ENCODE results near the gene ALB. TPM values are rescaled to one million over a fixed set of nuclear protein-coding genes. Genes with fewer than 3 reads are reported as not detected.

The ALB gene
- total and polyA plus RNA-seq, 2 donors (not counting 1 experiment from before 2014, with no cell fraction given): 0.03 TPM; not detected in 1

GRCh38 chr4:73443224-73443623 is 39.1 kb downstream of the ALB start:
- H3K27me3 ChIP-seq (ENCODE audit: control insufficient read depth, insufficient read depth, low read length): no peaks in the 10 kb centered on the region
- H3K9ac ChIP-seq (ENCODE audit: insufficient read depth, low read length): no peak overlapping the region
- TF ChIP-seq EZH2 (IDR thresholded peaks at IDR 0.05; ENCODE audit: low read length, missing control alignments) (no peak), CTCF (conservative IDR thresholded peaks at IDR 0.05 in 1 of 2, IDR thresholded peaks at IDR 0.05 in 1 of 2; ENCODE audit: low read depth in 1 of 2, low read length in 2 of 2) (no peak)
- H3K9me3 ChIP-seq (ENCODE audit: control insufficient read depth, insufficient read depth, low read depth, low read length): no peaks in the 10 kb centered on the region
- H2AFZ ChIP-seq (ENCODE audit: low read length): no peak overlapping the region
- no peaks in the 10 kb centered on the region for H3K79me2 ChIP-seq (ENCODE audit: control insufficient read depth, insufficient read depth, low read length)
- H3K36me3 ChIP-seq (ENCODE audit: control insufficient read depth, insufficient read depth, low read length): no peaks in the 10 kb centered on the region
- no peak for DNase-seq (ENCODE audit: low read depth in 2 of 2)
- no peak overlapping the region for H3K4me3 ChIP-seq (replicated peaks in 1 of 4; ENCODE audit: control extremely low read depth in 1 of 4, insufficient read depth in 1 of 4, low read depth in 3 of 4, low read length in 4 of 4)
- no peaks in the 10 kb centered on the region for H3K4me1 ChIP-seq (ENCODE audit: control insufficient read depth, extremely low read depth, insufficient read depth, low read length)
- H4K20me1 ChIP-seq (ENCODE audit: control insufficient read depth, extremely low read depth, insufficient read depth, low read length): no peaks in the 10 kb centered on the region
- H3K4me2 ChIP-seq (ENCODE audit: extremely low read depth, insufficient read depth, low read length): no peak overlapping the region
- no peak overlapping the region for H3K27ac ChIP-seq (ENCODE audit: insufficient read depth, low read length)

- Histone ChIP-seq H3K4me2 (ENCODE audit: extremely low read depth, insufficient read depth, low read length) (no peak overlapping the region), H3K36me3 (ENCODE audit: control insufficient read depth, insufficient read depth, low read length) (no peaks in the 10 kb centered on the region), H2AFZ (ENCODE audit: low read length) (no peak overlapping the region), H3K9me3 (ENCODE audit: control insufficient read depth, insufficient read depth, low read depth, low read length) (no peaks in the 10 kb centered on the region), H3K4me1 (ENCODE audit: control insufficient read depth, extremely low read depth, insufficient read depth, low read length) (peaks cover 3% of the 10 kb centered on the region), H4K20me1 (ENCODE audit: control insufficient read depth, extremely low read depth, insufficient read depth, low read length) (no peaks in the 10 kb centered on the region), H3K79me2 (ENCODE audit: control insufficient read depth, insufficient read depth, low read length) (no peaks in the 10 kb centered on the region), H3K9ac (ENCODE audit: insufficient read depth, low read length) (no peak overlapping the region), H3K27me3 (ENCODE audit: control insufficient read depth, insufficient read depth, low read length) (no peaks in the 10 kb centered on the region), H3K4me3 (replicated peaks in 1 of 4; ENCODE audit: control extremely low read depth in 1 of 4, insufficient read depth in 1 of 4, low read depth in 3 of 4, low read length in 4 of 4) (no peak overlapping the region), H3K27ac (ENCODE audit: insufficient read depth, low read length) (no peak overlapping the region)
- TF ChIP-seq CTCF (conservative IDR thresholded peaks at IDR 0.05 in 1 of 2, IDR thresholded peaks at IDR 0.05 in 1 of 2; ENCODE audit: low read depth in 1 of 2, low read length in 2 of 2): no peak
- TF ChIP-seq EZH2 (IDR thresholded peaks at IDR 0.05; ENCODE audit: low read length, missing control alignments): no peak
- no peak for DNase-seq (ENCODE audit: low read depth in 2 of 2)
Measured at GRCh38 chr4:73445383-73446335, 41.6 kb downstream of the ALB start.

- Histone ChIP-seq H3K4me1 (ENCODE audit: control insufficient read depth, extremely low read depth, insufficient read depth, low read length) (peaks cover 4% of the 10 kb centered on the region), H3K9ac (ENCODE audit: insufficient read depth, low read length) (no peak overlapping the region), H4K20me1 (ENCODE audit: control insufficient read depth, extremely low read depth, insufficient read depth, low read length) (no peaks in the 10 kb centered on the region), H3K36me3 (ENCODE audit: control insufficient read depth, insufficient read depth, low read length) (no peaks in the 10 kb centered on the region), H3K79me2 (ENCODE audit: control insufficient read depth, insufficient read depth, low read length) (no peaks in the 10 kb centered on the region), H3K4me3 (replicated peaks in 1 of 4; ENCODE audit: control extremely low read depth in 1 of 4, insufficient read depth in 1 of 4, low read depth in 3 of 4, low read length in 4 of 4) (no peak overlapping the region), H2AFZ (ENCODE audit: low read length) (no peak overlapping the region), H3K9me3 (ENCODE audit: control insufficient read depth, insufficient read depth, low read depth, low read length) (no peaks in the 10 kb centered on the region), H3K27ac (ENCODE audit: insufficient read depth, low read length) (no peak overlapping the region), H3K4me2 (ENCODE audit: extremely low read depth, insufficient read depth, low read length) (no peak overlapping the region), H3K27me3 (ENCODE audit: control insufficient read depth, insufficient read depth, low read length) (no peaks in the 10 kb centered on the region)
- TF ChIP-seq CTCF (conservative IDR thresholded peaks at IDR 0.05 in 1 of 2, IDR thresholded peaks at IDR 0.05 in 1 of 2; ENCODE audit: low read depth in 1 of 2, low read length in 2 of 2) (peak; percentile 78 to 87), EZH2 (IDR thresholded peaks at IDR 0.05; ENCODE audit: low read length, missing control alignments) (no peak)
- peak; percentile 44 to 64 for DNase-seq (ENCODE audit: low read depth in 2 of 2)
Measured at GRCh38 chr4:73446336-73446938, 42.4 kb downstream of the ALB start.
